GM10248 (cell line): Measurements from ENCODE around the gene LILRB1.
"Not testable (repeated sequence)": the region's sequence is repeated elsewhere in the genome, so short reads cannot be mapped to it uniquely, and the experiment has no call there.

ENCODE experiments used
- CTCF ChIA-PET: fragments of 300-600 bp; sonication (Branson Sonifier 250); formaldehyde crosslinking; extraction: SDS; loops from one replicate; lab custom pipeline; 2021; ENCODE audit warnings: antibody characterized with exemption; lab: Yijun Ruan, JAX
- POLR2A ChIA-PET: fragments of 350-650 bp; sonication (Branson Sonifier 250); formaldehyde crosslinking; extraction: SDS; loops from one replicate; lab custom pipeline; 2020; ENCODE audit warnings: antibody characterized with exemption; lab: Yijun Ruan, JAX
- DNase-seq: peaks from one replicate; pipeline ENCODE4 v3.0.0; 2012; ENCODE audit errors: extremely low spot score
- TF ChIP-seq, protein P1 (sequence below): IDR thresholded peaks from 2 replicates; pipeline ENCODE4 v1.5.1; 2012; ENCODE audit warnings: mild to moderate bottlenecking, low read depth; ENCODE audit errors: extremely low read depth, missing control alignments, control extremely low read depth

The LILRB1 gene

DNA sequence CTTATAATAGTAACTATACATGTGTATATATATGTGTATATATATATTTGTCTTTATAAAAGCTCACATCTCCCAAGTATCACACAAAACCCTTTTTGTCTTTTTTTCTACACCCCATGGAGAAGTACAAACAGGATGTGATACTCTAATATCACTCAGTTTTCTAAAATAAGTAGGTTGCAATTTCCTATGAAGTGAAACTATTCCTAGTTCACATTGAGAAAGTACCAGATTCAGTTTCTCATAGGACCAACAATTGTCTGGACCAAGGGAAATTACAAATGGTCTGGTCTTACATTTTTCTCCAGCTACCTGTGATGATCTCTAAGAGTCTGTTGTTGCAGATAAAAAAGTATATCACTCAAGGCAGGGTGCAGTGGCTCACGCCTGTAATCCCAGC is 17.9 kb upstream of the LILRB1 start:
- TF ChIP-seq, protein P1, sequence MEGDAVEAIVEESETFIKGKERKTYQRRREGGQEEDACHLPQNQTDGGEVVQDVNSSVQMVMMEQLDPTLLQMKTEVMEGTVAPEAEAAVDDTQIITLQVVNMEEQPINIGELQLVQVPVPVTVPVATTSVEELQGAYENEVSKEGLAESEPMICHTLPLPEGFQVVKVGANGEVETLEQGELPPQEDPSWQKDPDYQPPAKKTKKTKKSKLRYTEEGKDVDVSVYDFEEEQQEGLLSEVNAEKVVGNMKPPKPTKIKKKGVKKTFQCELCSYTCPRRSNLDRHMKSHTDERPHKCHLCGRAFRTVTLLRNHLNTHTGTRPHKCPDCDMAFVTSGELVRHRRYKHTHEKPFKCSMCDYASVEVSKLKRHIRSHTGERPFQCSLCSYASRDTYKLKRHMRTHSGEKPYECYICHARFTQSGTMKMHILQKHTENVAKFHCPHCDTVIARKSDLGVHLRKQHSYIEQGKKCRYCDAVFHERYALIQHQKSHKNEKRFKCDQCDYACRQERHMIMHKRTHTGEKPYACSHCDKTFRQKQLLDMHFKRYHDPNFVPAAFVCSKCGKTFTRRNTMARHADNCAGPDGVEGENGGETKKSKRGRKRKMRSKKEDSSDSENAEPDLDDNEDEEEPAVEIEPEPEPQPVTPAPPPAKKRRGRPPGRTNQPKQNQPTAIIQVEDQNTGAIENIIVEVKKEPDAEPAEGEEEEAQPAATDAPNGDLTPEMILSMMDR, result no peak
- CTCF ChIA-PET, result no interaction called here
- POLR2A ChIA-PET, result no interaction called here
- DNase-seq, result no peak

DNA sequence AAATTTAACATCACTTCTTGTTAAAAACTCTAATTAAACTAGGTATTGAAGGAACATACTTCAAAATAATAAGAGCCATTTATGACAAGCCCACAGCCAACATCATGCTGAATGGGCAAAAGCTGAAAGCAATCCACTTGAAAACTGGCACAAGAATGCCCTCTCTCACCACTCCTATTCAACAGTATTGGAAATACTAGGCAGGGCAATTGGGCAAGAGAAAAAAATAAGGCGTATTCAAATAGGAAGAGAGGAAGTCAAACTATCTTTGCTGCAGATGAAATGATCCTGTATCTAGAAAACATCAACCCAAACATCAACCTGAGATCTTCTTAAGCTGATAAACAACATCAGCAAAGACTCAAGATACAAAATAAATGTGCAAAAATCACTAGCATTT is 15.6 kb upstream of the LILRB1 start:
- DNase-seq, result no peak
- ChIA-PET CTCF (interaction anchor here (0.9 to 1.5 kb wide), 3 partner anchors 24 to 133 kb away, joined by 3 to 4 read pairs (median 3); no protein-coding TSS in a partner anchor), POLR2A (no interaction called here)
- TF ChIP-seq, protein P1, result no peak

DNA sequence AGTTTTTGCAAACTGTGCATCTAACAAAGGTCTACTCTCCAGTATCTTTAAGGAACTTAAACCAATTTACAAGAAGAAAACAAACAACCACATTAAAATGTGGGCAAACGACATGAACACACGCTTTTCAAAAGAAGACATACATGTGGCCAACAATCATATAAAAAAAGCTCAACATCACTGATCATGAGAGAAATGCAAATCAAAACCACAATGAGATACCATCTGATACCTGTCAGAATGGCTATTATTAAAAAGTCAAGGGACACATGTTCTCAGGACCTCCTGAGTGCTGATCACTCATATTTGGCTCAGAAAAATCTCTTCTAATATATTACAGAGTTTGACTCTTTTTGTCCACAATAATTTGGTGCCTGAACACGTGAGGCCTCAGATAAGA is 14.2 kb upstream of the LILRB1 start:
- POLR2A ChIA-PET, result interaction anchor here (1.7 kb wide), 1 partner anchor 9 kb away, joined by 9 read pairs; no protein-coding TSS in a partner anchor
- CTCF ChIA-PET, result interaction anchor here (0.9 to 3.5 kb wide), 5 partner anchors 8 to 134 kb away, joined by 3 to 21 read pairs (median 9); no protein-coding TSS in a partner anchor
- TF ChIP-seq, protein P1, result no peak
- no peak for DNase-seq

DNA sequence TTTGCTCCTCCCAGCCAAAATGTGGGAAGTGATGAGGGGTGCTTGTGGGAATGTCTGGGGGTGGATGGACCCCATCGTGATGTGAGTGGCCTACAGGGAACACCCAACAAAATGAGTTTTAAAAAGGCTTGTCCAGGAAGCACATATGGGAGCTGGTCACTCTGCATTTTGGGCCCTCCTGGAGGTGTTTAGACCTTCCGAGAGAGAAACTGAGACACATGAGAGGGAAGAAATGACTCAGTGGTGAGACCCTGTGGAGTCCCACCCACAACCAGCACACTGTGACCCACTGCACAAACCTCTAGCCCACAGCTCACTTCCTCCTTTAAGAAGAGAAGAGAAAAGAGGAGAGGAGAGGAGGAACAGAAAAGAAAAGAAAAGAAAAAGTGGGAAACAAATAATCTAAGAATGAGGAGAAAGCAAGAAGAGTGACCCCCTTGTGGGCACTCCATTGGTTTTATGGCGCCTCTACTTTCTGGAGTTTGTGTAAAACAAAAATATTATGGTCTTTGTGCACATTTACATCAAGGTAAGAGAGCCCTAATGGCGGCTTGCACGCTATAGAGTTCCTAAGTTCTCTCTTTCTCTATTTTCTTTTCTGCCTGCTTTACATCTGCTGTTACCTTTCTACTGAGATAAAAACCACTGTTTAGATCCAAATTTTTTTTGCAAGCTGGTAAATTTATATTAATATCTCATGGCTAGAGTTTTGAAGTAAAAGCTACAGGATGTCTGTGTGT is 13.3 kb upstream of the LILRB1 start:
- peak; percentile 61 for DNase-seq
- ChIA-PET CTCF (interaction anchor here (0.8 to 3.5 kb wide), 9 partner anchors 9 to 850 kb away, joined by 3 to 21 read pairs (median 4); no protein-coding TSS in a partner anchor), POLR2A (interaction anchor here (0.6 to 1.7 kb wide), 3 partner anchors 10 to 153 kb away, joined by 3 to 9 read pairs (median 3); partner anchors contain the start of gene LENG9)
- TF ChIP-seq, protein P1, result no peak

DNA sequence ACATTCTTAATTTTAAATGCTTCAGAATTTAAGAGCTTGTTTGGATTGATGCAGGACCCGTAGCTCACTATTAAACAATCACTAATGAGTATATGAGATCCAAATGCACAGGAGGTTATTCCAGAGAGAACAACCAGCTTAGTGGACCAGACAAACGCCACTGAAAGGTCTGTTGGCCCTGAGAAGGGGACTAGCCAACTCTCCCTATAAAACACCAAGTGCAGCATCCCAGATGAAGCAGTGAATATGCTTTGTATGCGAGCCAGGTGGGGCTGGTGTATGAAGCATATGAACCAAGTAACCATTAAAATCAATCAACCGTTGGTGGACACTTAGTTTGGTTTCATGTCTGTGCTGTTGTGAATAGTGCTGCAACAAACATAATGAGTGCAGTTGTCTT is 9.8 kb upstream of the LILRB1 start:
- TF ChIP-seq, protein P1, result no peak
- ChIA-PET CTCF (interaction anchor here (1.8 to 3.6 kb wide), 2 partner anchors 33 to 142 kb away, joined by 7 to 20 read pairs; no protein-coding TSS in a partner anchor), POLR2A (interaction anchor here (0.5 kb wide), 1 partner anchor 48 kb away, joined by 5 read pairs; no protein-coding TSS in a partner anchor)
- DNase-seq, result no peak

DNA sequence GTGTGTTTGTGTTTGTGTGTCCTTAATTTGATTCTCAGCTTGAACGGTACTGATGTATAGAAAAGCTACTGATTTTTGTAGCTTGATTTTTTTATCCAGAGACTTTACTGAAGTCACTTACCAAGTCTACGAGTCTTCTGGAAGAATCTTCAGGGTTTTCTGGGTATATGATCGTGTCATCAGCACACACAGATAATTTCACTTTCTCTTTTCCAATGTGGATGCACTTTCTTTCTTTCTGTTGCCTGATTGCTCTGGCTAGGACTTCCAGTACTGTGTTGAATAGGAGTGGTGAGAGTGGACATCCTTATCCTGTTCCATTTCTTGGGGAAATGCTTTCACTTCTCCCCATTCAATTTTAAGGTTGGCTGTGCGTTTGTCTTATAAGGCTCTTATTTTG is 7.9 kb upstream of the LILRB1 start:
- DNase-seq, result no peak
- ChIA-PET POLR2A (no interaction called here), CTCF (interaction anchor here (1.3 to 3.6 kb wide), 2 partner anchors 31 to 52 kb away, joined by 6 to 20 read pairs; no protein-coding TSS in a partner anchor)
- TF ChIP-seq, protein P1, result no peak

DNA sequence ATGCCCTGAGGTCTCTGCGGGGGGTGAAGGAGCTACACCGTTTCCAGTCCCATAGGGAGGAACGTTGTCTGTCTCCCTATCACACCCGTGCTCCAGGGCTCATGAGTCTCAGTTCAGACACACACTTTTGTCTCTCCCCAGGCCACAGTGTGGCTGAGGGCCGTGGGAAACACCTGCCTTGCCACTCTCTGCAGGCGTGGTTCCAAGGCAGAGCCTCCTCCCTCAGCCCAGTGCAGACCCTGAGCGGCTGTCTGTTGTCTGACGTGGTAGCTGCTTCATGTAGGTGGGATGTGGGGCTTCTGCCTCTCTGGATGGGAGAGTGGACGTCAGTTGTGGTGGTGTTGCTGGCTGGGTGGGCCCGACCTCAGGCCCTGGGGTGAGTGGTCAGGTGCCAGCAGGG is 6.0 kb upstream of the LILRB1 start:
- DNase-seq, POLR2A ChIA-PET, CTCF ChIA-PET: not testable (repeated sequence)

DNA sequence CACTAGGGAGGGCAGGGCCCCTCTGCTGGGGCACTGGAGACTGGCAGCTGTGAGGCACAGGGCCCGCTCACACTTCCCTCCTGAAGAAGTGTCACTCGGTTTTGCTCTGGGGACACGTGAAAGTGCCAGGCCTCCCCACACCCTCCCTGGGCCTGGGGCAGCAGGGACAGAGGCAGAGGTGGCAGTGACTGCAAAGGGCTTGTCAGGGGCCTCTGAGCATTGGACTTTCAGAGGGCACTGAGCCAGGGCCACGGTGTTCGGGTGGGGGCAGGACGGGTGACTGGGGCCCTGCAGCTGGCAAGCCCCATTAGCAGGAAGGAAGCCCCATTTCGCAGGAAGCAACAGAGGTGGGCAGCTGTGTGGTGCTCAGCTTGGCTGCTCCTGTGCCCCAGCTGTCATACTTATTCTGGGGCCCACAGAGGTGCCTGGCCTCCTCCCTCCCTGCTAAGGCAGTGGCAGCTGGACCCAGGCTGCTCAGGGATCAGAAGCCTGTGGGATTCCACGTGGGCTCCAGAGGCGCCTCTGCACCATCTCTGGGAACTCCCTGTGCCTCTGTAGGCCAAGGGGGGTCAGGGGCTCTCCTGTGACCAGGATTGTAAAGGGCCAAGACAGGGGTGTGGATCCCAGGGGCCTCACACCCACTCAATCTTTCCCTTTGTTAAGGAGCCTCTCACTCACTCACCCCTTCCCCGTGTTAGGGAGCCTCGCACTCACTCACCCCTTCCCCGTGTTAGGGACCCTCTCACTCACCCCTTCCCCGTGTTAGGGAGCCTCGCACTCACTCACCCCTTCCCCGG is 5.2 kb upstream of the LILRB1 start:
- DNase-seq, POLR2A ChIA-PET, CTCF ChIA-PET: not testable (repeated sequence)
